CD4-positive, alpha-beta T cell treated with Interleukin-12 subunit alpha and Interleukin-12 subunit beta, for 1 hour (primary cell): Measurements from ENCODE around the gene ADAMTS3.

Experiments
- DNase-seq: peaks from one replicate; pipeline ENCODE4 v3.0.0-alpha.2; 2020

The ADAMTS3 gene

GRCh38 chr4:72568959-72569718 lies at the start of gene ADAMTS3:
ADAMTS3 (minus strand) TSS chr4:72569221; CDS start chr4:72568762, 459 bp downstream.
- no peak for DNase-seq

DNA sequence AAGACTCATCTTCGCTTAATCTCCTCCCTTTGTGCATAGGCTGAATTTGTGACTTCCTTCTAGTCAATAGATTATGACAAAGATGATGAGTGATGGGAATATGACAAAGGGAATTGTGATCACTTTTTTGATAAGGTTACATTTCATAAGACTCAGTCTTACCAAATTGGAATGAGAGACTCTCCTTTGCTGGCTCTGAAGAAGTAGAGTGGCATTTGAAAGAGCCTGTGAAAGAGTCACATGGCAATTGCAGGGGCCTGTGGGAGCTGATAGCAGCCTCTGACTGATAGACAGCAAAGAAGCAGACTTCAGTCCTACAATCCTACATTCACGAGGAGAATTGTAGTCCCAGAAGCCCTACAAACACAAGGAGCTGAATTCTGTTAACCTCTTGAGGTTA lies 44.9 kb upstream of the ADAMTS3 start:
- no peak for DNase-seq

DNA sequence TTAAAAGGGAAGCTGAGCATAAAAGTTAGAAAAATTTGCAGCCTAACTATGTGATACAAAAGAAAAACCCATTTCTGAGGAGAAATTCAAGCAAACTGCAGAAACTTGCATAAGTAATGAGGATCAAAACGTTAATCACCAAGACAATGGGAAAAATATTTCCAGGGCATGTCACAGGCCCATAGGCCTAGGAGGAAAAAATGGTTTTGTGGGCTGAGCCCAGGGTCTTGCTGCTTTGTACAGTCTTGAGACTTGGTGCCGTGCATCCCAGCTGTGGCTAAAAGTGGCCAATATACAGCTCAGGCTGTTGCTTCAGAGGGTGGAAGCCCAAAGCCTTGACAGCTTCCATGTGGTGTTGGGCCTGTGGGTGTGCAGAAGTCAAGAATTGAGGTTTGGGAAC lies 37.7 kb upstream of the ADAMTS3 start:
- DNase-seq, result no peak

DNA sequence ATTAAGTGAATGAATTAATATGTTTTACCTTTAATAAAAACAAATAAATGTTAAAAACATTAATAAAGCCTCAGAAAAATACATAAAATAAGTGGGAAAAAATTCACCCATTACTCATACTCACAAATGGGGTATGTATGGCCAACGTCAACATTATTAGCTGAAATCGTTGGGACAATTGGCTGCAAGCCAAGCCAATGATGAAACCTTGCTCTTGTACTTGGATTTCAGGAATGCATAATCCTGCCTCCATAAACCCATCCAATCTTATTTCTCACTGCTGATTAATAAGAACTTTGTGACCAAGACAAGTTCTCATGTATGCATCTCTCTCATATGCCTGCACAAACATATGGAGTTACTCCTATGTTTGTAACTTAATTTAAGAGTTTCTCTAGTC lies 35.3 kb upstream of the ADAMTS3 start:
- no peak for DNase-seq

DNA sequence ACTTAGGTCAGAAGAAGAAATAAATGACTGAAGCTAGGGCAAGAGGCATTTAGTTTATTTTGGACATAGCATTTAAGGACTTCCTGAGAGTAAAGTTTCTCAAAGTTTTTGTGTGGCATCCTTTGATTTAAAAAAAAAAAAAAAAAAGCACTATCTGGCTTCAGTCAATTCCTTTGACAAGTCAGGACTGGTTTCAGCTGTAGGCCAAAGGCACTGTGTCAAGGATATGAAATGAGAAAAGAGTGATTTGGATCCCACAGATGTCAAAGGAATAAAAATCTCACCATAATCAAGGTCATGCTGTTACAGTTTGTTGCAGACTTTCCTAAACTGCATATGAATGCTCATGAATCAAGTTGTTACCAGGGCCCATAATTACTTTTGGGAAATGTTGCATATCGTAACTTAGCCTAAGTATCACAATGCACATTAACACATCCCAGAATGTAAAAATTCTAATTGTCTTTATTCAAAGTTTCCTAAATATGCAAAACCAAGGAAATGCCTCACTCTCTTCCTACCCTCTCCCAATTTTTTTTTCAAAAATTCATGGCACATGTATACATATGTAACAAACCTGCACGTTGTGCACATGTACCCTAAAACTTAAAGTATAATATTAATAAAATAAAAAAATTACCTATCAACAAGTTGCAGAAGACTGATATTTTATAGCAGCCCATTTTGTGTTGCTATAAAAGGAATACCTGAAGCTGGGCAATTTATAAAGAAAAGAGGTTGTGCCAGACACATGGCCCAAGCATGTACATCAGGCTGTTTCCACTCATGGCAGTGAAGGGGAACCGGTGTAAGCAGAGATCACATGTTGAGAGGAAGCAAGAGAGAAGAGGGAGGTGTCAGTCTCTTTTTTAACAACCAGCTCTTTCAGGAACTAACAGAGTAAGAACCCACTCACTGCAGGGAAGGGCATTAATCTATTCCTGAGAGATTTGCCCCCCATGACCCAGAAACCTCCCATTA lies 33.7 kb upstream of the ADAMTS3 start:
- no peak for DNase-seq

DNA sequence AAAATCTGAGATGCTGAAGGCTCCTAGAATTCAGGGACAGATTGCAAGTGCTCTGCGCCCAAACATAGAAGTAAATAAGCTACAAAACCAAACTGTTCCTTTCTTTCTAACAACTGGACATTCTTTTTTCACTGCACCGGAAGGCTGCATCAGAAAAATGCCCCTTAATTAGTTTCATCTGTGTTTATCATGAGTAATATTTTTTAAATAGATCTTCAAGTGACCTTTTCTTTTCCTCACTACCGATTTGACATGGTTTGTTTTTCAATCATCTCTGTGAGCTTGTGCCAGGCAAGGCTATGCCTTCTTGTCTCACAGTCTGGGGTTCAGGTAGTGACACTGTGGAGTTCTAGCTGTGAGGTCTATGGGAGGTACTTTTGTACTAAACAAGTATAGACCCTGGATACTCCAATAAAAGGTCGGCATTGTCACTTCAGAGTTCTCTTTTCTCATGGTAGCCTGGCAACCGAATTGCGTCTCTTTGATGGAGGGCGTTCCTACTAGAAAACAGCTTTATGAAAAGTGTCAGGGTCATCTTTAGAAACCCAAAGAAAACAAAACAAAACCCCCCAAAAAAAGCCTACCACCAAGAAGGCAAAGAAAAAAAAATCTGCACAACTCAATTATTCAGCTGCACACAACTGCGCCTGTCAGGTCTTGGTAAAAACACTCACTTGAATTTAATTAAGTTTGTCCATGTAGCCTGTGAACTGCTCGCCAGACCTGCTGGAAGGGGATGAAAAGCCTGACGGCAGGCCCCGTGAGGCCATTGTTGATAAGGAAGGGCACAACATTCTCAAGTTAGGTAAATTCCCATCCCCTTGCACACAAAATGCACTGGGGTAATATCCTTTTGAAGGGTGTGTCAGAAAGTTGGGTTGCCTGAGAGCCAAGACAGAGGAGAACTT lies 22.8 kb upstream of the ADAMTS3 start:
- DNase-seq, result no peak

- DNase-seq, result no peak
These were observed 18.3 kb upstream of the ADAMTS3 start for GRCh38 chr4:72587334-72587733.

DNA sequence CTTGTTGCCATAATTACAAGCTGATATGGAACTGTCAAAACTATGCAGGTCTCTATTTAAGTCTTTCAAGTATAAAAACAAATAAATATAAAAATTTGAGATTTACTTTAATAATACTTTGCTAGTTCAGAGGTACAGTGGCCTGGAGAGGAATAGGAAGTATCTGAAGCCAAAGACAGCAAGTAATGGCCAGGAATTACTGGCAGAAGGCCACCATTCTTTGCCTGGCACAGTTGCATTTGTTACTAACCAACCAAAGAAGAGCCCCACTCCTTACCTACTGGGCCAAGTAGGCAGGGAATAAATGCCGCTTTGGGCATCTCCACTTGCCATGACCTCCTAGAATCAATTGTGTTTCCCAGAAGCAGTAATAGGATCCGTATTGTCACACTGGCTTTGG lies 13.8 kb upstream of the ADAMTS3 start:
- DNase-seq, result no peak

- DNase-seq, result no peak
These were observed 8.2 kb upstream of the ADAMTS3 start for GRCh38 chr4:72577211-72577610.

DNA sequence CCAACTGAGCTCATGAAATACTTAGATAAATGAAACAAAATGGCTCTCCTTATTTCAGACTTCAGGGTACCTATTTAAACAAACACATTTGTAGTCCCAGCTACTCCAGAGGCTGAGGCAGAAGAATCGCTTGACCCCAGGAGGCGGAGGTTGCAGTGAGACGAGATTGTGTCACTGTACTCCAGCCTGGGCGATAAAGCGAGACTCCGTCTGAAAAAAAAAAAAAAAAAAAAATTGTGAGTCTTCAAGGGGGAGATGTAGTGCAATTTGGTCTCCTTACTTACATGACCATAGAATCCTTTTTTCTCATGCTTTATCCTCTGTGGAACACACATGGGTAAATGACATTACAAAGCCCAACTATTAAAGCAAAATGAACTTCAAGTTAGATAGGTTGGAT lies 2.3 kb upstream of the ADAMTS3 start:
- DNase-seq, result no peak

- no peak for DNase-seq
These were observed 756 bp upstream of the ADAMTS3 start for GRCh38 chr4:72569719-72570235.

- no peak for DNase-seq
These were observed 973 bp downstream of the ADAMTS3 start for GRCh38 chr4:72567821-72568675.

DNA sequence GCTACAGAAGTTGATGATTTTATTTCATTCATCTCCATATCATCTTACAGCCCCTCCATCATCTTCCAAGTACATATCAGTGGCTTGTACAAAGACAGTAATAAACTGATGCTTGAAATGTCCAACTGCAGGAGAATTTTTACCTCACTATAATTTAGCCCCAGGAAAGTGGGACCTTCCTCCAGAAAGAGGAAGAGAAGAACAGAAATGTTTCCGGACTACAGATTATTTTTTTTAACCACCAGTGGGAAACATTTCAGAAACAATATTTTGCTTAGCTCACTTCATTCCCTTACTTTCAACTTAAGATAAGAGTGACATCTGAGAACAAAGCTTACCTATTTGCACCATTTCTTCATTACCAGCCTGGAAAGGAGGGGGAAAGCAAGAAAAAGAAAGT lies 2.0 kb downstream of the ADAMTS3 start:
- DNase-seq, result no peak

DNA sequence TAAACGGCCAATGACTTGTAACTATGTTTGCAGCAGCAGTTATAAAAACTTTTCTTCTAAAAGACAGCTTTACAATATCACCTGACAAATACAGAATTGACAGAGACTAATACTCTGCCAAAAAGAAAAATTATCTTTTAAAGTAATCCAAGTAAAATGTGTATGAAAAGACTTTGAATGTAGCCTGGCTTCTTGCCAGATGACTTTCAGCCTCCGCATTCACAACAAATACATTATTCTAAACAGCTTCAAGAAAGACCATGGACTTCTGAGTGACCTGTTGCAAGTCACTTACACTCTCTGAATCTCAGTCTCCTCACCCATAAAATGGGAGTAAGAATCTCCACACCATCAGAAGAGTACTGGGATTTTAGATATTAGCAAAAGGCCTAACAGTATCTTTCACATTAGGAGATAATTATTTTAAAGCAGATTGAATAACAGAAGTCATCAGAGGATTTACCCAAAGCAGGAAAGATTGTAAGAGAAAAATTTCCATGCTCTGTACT lies 2.5 kb downstream of the ADAMTS3 start:
- DNase-seq, result no peak

- no peak for DNase-seq
These were observed 4.2 kb downstream of the ADAMTS3 start for GRCh38 chr4:72564789-72565188.

- no peak for DNase-seq
These were observed 4.8 kb downstream of the ADAMTS3 start for GRCh38 chr4:72564184-72564583.

GRCh38 chr4:72558655-72559054 lies 10.4 kb downstream of the ADAMTS3 start:
- no peak for DNase-seq

DNA sequence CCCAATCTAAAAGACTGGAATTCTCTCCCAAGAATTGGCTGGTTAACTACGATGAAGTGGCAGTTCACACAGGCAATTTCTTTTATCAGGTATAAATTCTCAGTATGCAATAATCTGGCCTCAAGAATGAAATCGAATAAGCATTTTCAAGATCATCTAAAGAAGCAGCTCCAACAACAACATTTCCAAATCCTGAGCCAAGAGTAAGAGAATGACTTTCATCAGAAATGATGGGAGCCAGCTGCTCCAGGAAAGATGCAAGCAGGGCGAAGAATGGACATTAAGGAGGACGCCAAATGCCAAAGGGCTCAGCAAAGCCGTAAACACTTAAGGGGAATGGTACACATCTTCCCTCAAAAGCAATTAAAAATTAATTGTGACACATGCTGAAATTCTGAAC lies 12.0 kb downstream of the ADAMTS3 start:
- DNase-seq, result no peak

DNA sequence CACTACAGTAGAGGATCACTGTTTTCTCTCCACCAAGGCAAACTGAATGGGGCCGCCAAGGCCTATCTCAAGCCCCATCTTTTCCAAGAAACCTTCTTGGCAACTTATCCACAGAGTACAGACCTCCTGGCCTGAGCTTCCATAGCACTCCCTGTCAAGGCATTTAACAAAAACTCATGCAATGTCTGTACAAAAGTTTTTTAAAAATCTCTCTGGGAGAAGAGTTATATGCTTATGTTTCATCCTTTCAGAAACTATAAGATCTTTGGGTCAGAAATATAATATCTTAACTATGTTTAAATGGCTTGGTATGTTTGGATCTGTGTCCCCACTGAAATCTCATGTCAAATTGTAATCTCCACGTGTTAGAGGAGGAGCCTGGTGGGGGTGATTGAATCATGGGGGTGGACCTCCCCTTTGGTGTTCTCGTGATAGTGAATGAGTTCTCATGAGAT lies 13.6 kb downstream of the ADAMTS3 start:
- no peak for DNase-seq

- no peak for DNase-seq
These were observed 15.3 kb downstream of the ADAMTS3 start for GRCh38 chr4:72553540-72554337.
